Activated T-cell treated with anti-CD3 and anti-CD28 coated beads, Interleukin-2, amount 50 U/mL, for 72 hours (primary cell): Measurements from ENCODE around the gene ACOXL. TPM values are rescaled to one million over a fixed set of nuclear protein-coding genes. Genes with fewer than 3 reads are reported as not detected.
"Not testable (repeated sequence)": the region's sequence is repeated elsewhere in the genome, so short reads cannot be mapped to it uniquely, and the experiment has no call there.

Experiments
- ATAC-seq, 2 donors: fragments of 150-1000 bp; cut with Tn5 transposase; replicated peaks in 1 of 2; 2 replicates each; pipeline ENCODE4 v1.10.0; 2021; ENCODE audit warnings: moderate library complexity in 2 of 2, mild to moderate bottlenecking in 1 of 2
- DNase-seq, 2 donors: peaks; one replicate each; pipeline ENCODE4 v3.0.0; 2021 to 2022; ENCODE audit warnings: mixed read lengths in 1 of 2
- H3K27ac Mint-ChIP-seq: one replicate; pipeline ENCODE4 v1.8.0; 2022; ENCODE audit warnings: mild to moderate bottlenecking, moderate library complexity, mixed read lengths
- H3K27me3 Mint-ChIP-seq: one replicate; pipeline ENCODE4 v1.8.0; 2022; ENCODE audit warnings: low read depth, mixed read lengths
- H3K36me3 Mint-ChIP-seq, 2 donors: one replicate each; pipeline ENCODE4 v1.8.0; 2022; ENCODE audit warnings: mixed read lengths in 2 of 2, mild to moderate bottlenecking in 1 of 2; ENCODE audit not compliant: insufficient read depth in 2 of 2
- H3K4me1 Mint-ChIP-seq: one replicate; pipeline ENCODE4 v1.8.0; 2022; ENCODE audit warnings: low read depth, mixed read lengths
- H3K4me3 Mint-ChIP-seq, 2 donors: one replicate each; pipeline ENCODE4 v1.8.0; 2022; ENCODE audit warnings: mild to moderate bottlenecking in 2 of 2, mixed read lengths in 2 of 2, moderate library complexity in 2 of 2
- H3K9me3 Mint-ChIP-seq, 2 donors: one replicate each; pipeline ENCODE4 v1.8.0; 2022; ENCODE audit warnings: mixed read lengths in 2 of 2
- total RNA-seq, 2 donors: library from RNA; stranded (reverse); gene quantifications; one replicate each; pipeline ENCODE4 v1.2.3, GENCODE V29; 2022

Gene ACOXL
- total RNA-seq, 2 donors from 2014 or later, result 0.19 to 0.44 TPM

DNA sequence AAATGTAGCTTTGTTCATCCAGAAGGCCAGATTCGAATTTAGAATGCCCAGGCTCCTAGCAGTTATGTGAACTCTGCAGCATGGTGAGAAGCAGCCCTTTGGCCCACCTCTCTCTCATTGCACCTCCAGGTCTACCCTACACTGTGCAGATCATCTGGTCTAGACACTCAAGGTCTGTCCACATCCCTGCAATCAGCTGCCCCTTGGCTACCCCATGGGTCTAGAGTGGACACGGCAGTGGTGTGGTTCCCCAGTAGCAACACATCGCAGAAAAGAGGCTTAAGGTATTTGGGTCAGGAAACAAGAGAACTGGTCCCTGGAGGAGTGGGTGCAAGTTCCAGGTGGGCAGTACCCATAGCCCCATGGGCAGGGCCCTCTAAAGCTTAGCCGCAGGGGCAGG, 311.7 kb downstream of the ACOXL start:
- H3K4me1 Mint-ChIP-seq, result peaks cover 55% of the 10 kb centered on the region

DNA sequence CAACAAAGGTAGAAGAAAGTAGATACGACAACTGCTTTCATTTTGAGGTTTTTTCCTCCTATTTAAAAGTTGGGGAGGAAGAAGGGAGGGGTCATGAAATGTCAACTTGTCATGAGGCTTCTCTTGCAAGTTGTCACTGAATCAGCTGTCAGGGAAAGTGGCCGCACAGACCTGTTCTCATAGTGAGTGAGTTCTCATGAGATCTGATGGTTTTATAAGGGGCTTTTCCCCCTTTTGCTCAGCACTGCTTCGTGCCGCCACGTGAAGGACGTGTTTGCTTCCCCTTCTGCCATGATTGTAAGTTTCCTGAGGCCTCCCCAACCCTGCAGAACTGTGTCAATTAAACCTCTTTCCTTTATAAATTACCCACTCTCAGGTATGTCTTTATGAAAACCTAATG, 312.9 kb downstream of the ACOXL start:
- not testable (repeated sequence) for DNase-seq, H3K27ac Mint-ChIP-seq, H3K36me3 Mint-ChIP-seq, H3K4me3 Mint-ChIP-seq, ATAC-seq, H3K9me3 Mint-ChIP-seq
- Mint-ChIP-seq H3K27me3 (peaks cover 60% of the 10 kb centered on the region), H3K4me1 (peaks cover 65% of the 10 kb centered on the region)

More for the DNA sequence above, 311.7 kb downstream of the ACOXL start:
- Mint-ChIP-seq H3K27ac (no peak overlapping the region), H3K4me3 (no peak overlapping the region), H3K9me3 (peaks cover 2 to 3% of the 10 kb centered on the region in 2 donors), H3K36me3 (peaks cover 5 to 10% of the 10 kb centered on the region in 2 donors), H3K27me3 (peaks cover 69% of the 10 kb centered on the region)
- no peak for ATAC-seq
- DNase-seq, result no peak

DNA sequence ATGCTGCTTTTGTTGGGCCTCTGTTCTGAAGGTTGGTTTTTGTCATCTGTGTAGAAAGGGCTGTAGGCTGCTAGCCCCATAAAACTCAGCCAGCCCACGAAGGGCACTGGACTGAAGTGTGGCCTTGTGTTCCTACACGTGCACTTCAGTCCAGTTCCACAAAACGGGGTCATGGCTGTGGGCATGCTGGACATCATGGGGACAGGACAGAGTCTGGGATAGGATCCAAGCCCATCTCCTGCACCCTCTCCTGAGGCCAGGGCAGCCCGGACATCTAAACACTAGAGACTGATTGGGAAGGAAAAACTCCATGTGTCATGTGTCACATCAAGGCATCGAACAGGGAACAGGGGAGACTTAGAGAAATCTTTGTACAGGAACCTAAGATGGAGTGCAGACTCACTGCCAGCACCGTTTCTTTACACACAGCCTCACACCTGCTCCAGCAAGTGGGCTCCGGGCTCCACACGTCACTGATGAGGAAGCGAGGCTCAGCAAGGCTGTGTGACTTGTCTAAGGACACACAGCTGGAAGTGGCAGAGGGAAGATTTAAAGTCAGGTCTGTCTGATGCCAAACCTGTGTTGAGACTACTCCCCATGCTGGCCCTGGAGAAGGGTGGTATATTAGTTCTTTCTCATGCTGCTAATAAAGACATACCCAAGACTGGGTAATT, 313.5 kb downstream of the ACOXL start:
- peaks cover 5 to 10% of the 10 kb centered on the region in 2 donors for H3K36me3 Mint-ChIP-seq
- H3K27ac Mint-ChIP-seq, result no peak overlapping the region
- H3K4me3 Mint-ChIP-seq, result no peak overlapping the region
- H3K4me1 Mint-ChIP-seq, result peaks cover 72% of the 10 kb centered on the region
- DNase-seq, result no peak
- H3K27me3 Mint-ChIP-seq, result peaks cover 53% of the 10 kb centered on the region
- no peak for ATAC-seq
- peaks cover 2 to 3% of the 10 kb centered on the region in 2 donors for H3K9me3 Mint-ChIP-seq

DNA sequence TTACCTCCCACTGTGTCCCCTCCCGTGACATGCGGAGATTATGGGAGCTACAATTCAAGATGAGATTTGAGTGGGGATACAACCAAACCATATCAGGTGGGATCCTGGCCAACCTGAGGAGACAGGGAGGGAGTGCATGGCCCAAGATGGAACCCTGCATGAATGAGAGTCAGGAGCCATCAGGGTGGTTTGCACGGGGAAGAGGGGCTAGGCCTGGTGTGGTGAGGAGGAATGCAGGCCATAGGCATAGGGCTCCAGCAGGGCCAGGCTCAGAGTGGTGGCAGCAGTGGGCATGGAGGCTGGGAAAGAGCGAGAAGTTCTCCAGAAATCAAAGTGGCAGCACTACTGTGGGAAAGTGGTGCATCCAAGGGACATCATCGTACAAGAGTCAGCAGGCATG, 314.3 kb downstream of the ACOXL start:
- H3K27me3 Mint-ChIP-seq, result peaks cover 49% of the 10 kb centered on the region
- peaks cover 5 to 10% of the 10 kb centered on the region in 2 donors for H3K36me3 Mint-ChIP-seq
- ATAC-seq, result no peak
- H3K4me1 Mint-ChIP-seq, result peaks cover 79% of the 10 kb centered on the region
- H3K4me3 Mint-ChIP-seq, result no peak overlapping the region
- DNase-seq, result no peak
- H3K27ac Mint-ChIP-seq, result no peak overlapping the region
- peaks cover 2 to 3% of the 10 kb centered on the region in 2 donors for H3K9me3 Mint-ChIP-seq

DNA sequence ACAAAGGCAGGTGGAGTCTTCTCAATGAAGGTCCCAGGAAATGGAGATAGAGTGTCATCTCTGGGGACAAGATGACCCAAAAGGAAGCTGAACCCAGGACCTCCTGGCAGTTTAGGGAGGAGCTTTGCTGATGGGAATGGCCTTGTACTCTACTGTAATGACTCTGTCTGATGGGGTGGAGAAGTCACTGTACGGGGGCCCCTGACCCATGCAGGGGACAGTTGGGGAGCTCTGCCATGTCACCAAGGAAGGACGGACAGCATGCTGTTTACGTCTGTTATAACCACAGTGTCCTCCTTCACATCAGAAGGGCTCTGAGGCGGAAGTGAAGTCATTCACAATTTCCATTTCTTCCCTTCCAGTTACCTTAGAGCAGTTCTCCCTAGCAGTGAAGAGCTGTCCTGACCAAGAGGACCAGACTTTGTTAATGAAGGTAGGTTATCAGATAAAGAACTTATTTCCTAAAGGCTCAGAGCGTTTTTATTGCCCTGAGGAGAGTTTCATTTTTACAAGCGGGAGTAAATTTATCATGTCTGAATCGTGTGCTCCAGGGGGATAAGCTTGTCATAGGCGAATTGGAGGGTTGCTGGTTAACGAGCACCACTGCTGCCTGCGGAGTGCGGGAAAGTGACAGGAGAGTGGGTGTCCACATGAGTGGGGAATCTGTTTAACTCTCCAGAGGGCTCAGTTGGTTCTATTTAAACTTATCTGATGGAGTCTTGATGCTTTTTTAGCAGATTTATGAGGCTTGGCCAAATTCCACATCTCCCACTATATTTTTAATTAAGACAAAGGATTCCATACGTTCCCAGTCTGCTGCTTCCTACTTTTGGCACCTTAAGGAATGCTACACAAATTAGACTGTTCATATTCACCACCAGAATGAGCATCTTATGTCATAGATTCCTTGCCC, 316.7 kb downstream of the ACOXL start:
- Mint-ChIP-seq H3K4me1 (peaks cover 78% of the 10 kb centered on the region), H3K27me3 (peaks cover 66% of the 10 kb centered on the region), H3K36me3 (peaks cover 5 to 10% of the 10 kb centered on the region in 2 donors), H3K27ac (peak overlapping the region; percentile 54), H3K4me3 (no peak overlapping the region), H3K9me3 (peaks cover 2 to 3% of the 10 kb centered on the region in 2 donors)
- DNase-seq (no peak), ATAC-seq (no peak)

DNA sequence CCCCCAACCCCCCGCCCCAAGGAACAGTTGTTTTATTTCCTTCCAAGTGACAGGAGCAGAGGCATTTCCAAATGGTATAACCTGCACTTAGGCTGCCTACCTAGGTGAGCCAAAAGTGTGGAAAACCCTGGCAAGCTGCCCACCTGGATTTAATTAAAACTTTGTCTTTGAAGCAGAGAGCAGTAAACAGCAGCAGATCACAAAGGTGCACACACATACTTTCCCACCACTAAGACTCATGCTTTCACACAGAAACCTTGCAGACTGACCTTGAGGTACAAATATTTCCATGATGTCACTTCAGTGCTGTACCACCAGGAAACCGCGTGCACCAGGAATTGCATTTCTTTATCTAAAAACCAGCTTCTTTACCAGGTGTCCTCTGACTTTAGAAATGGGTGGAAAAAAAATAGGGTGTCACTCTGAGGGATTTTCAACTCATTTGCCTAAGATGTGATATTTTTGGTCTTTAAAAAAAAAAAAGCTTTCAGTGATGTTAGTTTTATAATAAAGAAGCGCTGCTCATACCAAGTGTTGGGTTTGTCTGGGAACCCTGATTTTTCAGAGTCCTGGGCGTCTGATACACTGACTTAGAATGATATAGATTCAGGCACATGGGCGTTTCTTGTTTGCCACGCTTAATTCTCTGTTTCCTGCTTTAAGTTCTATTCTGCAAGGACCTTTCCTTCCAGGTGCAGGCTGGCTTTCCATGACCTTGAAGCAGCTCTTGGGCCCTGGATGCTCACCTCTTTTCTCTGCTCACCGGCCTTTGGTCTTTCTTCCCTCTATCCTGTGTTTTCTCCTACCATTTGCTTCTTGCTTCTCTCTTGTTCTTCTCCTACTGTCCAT, 317.6 kb downstream of the ACOXL start:
- Mint-ChIP-seq H3K4me3 (peak overlapping the region; percentile 40 to 71), H3K9me3 (peaks cover 2 to 3% of the 10 kb centered on the region in 2 donors), H3K36me3 (peaks cover 5 to 10% of the 10 kb centered on the region in 2 donors), H3K4me1 (peaks cover 82% of the 10 kb centered on the region), H3K27ac (peak overlapping the region; percentile 54), H3K27me3 (peaks cover 68% of the 10 kb centered on the region)
- DNase-seq (peak; percentile 28 to 48), ATAC-seq (peak; percentile 84)

DNA sequence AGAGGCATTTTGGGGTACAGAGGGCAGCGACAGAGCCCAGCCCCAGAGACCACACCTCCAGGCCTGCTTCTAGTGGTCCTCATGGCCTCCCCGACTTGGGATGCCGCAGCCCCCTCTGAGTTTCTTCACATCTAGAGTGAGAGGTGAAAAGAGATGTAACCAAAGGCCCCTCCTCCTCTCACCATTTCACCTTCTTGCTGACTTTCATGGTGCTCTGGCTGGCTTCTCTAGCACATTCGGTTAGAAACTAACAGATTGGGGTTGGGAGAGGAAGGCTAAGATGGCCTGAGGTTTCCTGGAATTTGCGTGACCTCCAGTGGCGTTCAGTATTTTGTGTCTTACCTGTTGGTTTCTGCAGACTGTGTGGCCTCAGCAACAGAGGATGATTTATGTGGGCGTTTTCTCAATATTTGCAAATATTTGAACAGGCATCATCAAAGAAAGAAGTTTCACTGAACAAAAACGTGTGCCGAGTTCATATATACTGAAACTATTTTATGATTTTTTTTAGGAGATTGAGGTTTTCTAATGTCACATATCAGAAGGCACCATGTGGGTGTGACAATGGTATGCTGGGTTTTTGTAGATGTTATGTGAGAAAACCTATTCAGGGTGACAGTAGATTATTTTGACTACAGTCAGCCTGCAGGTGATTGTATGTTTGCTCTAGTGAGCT, 318.5 kb downstream of the ACOXL start:
- H3K9me3 Mint-ChIP-seq, result peaks cover 2 to 3% of the 10 kb centered on the region in 2 donors
- ATAC-seq, result peak; percentile 21 to 22
- no peak overlapping the region for H3K27ac Mint-ChIP-seq
- DNase-seq, result no peak
- peak overlapping the region; percentile 40 to 71 for H3K4me3 Mint-ChIP-seq
- H3K36me3 Mint-ChIP-seq, result peaks cover 5 to 10% of the 10 kb centered on the region in 2 donors
- peaks cover 67% of the 10 kb centered on the region for H3K27me3 Mint-ChIP-seq
- H3K4me1 Mint-ChIP-seq, result peaks cover 82% of the 10 kb centered on the region

DNA sequence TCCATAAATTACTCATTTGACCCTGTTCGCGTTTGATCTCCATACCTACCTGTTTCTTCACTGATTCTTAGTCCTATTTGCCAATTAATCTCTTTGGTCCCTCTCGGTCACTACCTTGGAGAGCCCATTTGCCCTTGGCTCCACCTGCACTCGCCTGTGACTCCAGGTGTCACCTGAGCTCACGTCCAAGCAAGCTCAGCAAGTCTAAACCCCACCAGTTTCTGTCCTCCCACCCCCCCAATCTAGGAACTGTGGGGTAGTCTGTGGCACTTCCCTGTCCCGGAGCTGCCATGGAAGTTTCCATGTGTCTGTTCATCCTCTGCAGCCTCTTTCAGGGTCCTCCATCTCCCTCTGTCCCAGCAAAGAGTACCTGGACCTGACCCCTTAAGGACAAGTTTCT, 320.2 kb downstream of the ACOXL start:
- peaks cover 77% of the 10 kb centered on the region for H3K4me1 Mint-ChIP-seq
- no peak for ATAC-seq

DNA sequence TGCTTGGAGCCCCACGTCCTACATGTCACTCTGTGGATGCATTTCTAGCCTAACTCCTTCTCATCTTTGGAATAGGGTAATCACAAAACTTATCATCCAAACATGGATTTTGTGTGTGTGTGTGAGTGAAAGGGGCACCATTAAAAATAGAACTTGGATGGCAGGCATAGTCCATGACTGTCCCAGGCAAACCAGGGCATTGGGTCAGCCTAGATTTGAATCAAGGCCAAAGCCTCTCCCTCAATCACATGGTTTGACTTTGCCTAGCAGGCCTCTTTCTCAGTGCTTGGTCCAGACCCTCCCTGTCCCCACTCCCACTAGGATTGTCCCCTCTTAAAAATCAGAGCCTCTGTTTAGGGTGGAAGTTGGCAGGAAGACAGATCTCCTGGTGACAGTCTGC, 320.9 kb downstream of the ACOXL start:
- ATAC-seq (no peak), DNase-seq (no peak)
- Mint-ChIP-seq H3K4me1 (peaks cover 73% of the 10 kb centered on the region), H3K27me3 (peaks cover 56% of the 10 kb centered on the region), H3K9me3 (no peaks in the 10 kb centered on the region), H3K36me3 (peaks cover 0 to 2% of the 10 kb centered on the region in 2 donors), H3K27ac (no peak overlapping the region), H3K4me3 (no peak overlapping the region)

More for the DNA sequence above, 320.2 kb downstream of the ACOXL start:
- no peak overlapping the region for H3K4me3 Mint-ChIP-seq
- H3K9me3 Mint-ChIP-seq, result no peaks in the 10 kb centered on the region
- DNase-seq, result no peak
- peaks cover 56% of the 10 kb centered on the region for H3K27me3 Mint-ChIP-seq
- no peak overlapping the region for H3K27ac Mint-ChIP-seq
- no peaks in the 10 kb centered on the region for H3K36me3 Mint-ChIP-seq

DNA sequence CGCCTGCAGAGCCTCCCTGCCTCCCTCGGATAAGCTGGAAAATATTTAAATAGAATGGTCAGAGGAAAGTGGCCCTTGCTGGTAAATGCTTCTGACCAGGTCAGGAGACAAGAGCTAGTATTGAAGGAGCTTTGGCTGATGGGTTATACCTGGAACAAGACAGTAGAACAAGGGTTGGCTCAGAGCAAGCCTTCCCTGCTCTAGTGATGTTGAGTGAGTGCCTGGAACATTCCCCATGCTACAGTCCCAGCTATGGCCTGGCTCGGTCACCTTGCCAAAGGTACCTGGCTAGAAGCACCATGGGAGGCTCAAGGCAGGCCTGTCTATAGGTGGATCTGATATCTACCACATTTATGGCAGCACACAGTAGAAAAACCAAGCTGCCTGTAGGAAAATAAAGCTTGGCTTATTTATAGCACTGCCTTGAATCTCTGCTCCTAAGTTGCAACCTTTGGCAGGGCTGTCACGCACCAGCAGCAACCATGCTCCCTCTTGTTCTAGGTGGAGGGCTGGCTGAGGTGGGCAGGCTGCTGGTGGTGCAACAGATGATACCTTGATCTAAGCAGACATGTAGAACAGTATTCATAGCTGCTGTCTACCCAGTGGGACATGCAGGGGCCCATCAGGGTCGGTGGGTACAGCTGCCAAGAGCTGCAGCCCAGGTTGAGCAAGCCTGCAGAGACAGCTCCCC, 321.6 kb downstream of the ACOXL start:
- H3K9me3 Mint-ChIP-seq, result no peaks in the 10 kb centered on the region
- DNase-seq (no peak), ATAC-seq (no peak)
- no peak overlapping the region for H3K4me3 Mint-ChIP-seq
- peaks cover 54% of the 10 kb centered on the region for H3K27me3 Mint-ChIP-seq
- peaks cover 0 to 2% of the 10 kb centered on the region in 2 donors for H3K36me3 Mint-ChIP-seq
- H3K4me1 Mint-ChIP-seq, result peaks cover 69% of the 10 kb centered on the region
- no peak overlapping the region for H3K27ac Mint-ChIP-seq

DNA sequence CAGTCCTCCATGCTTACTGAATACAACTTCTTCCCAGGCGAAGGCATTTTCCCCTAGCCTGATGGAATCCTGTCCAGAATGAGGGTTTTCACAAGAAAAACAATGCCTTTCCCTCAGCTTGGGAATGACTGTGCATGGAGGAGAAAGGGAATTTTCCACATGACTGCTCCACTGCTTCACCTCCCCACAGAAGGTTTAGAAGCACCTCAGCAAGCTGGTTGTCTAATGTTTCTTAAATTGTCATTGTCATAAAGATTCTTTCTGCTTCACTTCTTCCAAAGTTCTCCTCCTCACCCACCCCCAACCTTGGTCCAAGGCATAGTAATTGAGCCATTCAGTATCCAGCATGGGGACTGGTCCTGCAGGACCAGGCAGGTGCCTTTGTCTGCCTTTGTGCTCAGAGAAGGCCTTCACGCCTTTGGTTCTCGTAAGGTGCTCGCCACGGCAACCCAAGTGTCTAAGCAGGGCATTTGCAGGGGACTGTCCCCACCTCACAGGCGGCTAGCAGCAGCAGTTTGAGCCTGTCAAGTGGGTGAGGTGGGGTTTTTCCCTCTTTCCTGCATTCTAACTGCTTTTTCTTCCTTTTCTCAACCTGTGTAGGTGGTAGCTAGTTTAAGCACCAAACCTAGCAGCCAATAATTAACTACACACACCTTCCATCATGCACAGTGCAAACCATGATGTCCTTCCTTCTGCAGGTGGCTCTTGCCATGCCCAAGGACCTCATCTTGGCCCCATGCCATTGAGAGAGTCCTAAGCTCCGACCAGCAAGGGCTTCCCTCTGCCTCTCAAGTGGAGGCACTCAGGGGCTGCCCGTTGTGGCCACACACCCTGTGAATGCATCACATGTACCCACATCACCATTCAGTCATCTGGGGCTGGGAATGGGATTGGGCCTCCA, 322.7 kb downstream of the ACOXL start:
- Mint-ChIP-seq H3K36me3 (peaks cover 4 to 9% of the 10 kb centered on the region in 2 donors), H3K4me1 (peaks cover 58% of the 10 kb centered on the region), H3K9me3 (peaks cover 2 to 3% of the 10 kb centered on the region in 2 donors), H3K27ac (no peak overlapping the region), H3K4me3 (peak overlapping the region; percentile 11 to 36), H3K27me3 (peaks cover 58% of the 10 kb centered on the region)
- DNase-seq (peak; percentile 58 to 71), ATAC-seq (peak; percentile 89 to 93)
